SU-DHL-6 (cell line): ENCODE data around the gene CLEC16A.

Experiments
- H2AFZ ChIP-seq: fragments of 200-600 bp; sonication (generic); 2 replicates; pipeline ENCODE4 v1.6.1; 2014; ENCODE audit warnings: low read depth, mild to moderate bottlenecking, moderate library complexity, mixed read lengths, antibody characterized with exemption, low read length; ENCODE audit not compliant: severe bottlenecking
- H3F3A ChIP-seq: fragments of 200-600 bp; shearing (Covaris generic); 2 replicates; pipeline ENCODE4 v1.6.0; 2016; ENCODE audit warnings: antibody characterized with exemption, mild to moderate bottlenecking; ENCODE audit not compliant: insufficient read depth
- H3K27ac ChIP-seq: fragments of 200-600 bp; sonication (generic); 2 replicates; pipeline ENCODE4 v1.5.1; 2016; ENCODE audit warnings: low read depth, mild to moderate bottlenecking, low read length, moderate library complexity, mixed read lengths
- H3K27me3 ChIP-seq: fragments of 200-600 bp; sonication (generic), shearing (Covaris generic); 2 replicates; pipeline ENCODE4 v1.6.0; 2014; ENCODE audit warnings: mild to moderate bottlenecking, low read length
- H3K36me3 ChIP-seq: fragments of 200-600 bp; sonication (generic); 2 replicates; pipeline ENCODE4 v1.6.1; 2014; ENCODE audit warnings: mild to moderate bottlenecking, low read length, mixed read lengths
- H3K4me2 ChIP-seq: fragments of 300-600, 200-600 bp; shearing (Covaris generic), sonication (generic); 2 replicates; pipeline ENCODE4 v1.6.0; 2014; ENCODE audit warnings: low read length, low read depth, mild to moderate bottlenecking; ENCODE audit not compliant: poor library complexity, severe bottlenecking
- H3K4me3 ChIP-seq: fragments of 200-600 bp; sonication (generic); 2 replicates; pipeline ENCODE4 v1.5.1; 2014; ENCODE audit warnings: antibody characterized with exemption, low read length, mild to moderate bottlenecking, mixed read lengths; ENCODE audit not compliant: insufficient read depth, poor library complexity, severe bottlenecking
- H3K79me2 ChIP-seq: fragments of 200-600 bp; sonication (generic); 2 replicates; pipeline ENCODE4 v1.6.1; 2014; ENCODE audit warnings: mild to moderate bottlenecking, low read length, moderate library complexity; ENCODE audit not compliant: insufficient read depth
- H3K9ac ChIP-seq: fragments of 200-600 bp; sonication (generic); 2 replicates; pipeline ENCODE4 v1.7.0; 2014; ENCODE audit warnings: mild to moderate bottlenecking, low read length
- H3K9me2 ChIP-seq: fragments of 200-600 bp; sonication (generic); replicated peaks from 2 replicates; pipeline ENCODE4 v1.6.1; 2014; ENCODE audit warnings: low read length; ENCODE audit not compliant: insufficient read depth
- H3K9me3 ChIP-seq: fragments of 200-600 bp; sonication (generic); 2 replicates; pipeline ENCODE4 v1.6.1; 2014; ENCODE audit warnings: low read length, mixed read lengths; ENCODE audit not compliant: insufficient read depth
- H4K20me1 ChIP-seq: fragments of 200-600 bp; sonication (generic); 2 replicates; pipeline ENCODE4 v1.6.1; 2014; ENCODE audit warnings: low read depth, mild to moderate bottlenecking, antibody characterized with exemption, low read length, moderate library complexity, mixed read lengths
- CTCF ChIP-seq: fragments of 200-600 bp; sonication (generic); IDR thresholded peaks from one replicate; pipeline ENCODE4 v1.5.1; 2017; ENCODE audit warnings: antibody characterized with exemption, mild to moderate bottlenecking, low read length, moderate library complexity; ENCODE audit not compliant: insufficient read depth, poor library complexity, severe bottlenecking
- EZH2phosphoT487 ChIP-seq: fragments of 200-600 bp; sonication (generic), shearing (Covaris generic); conservative IDR thresholded peaks from 2 replicates; pipeline ENCODE4 v1.6.1; 2018; ENCODE audit warnings: mild to moderate bottlenecking, antibody characterized with exemption, low read length, moderate library complexity, mixed read lengths

CLEC16A gene

DNA sequence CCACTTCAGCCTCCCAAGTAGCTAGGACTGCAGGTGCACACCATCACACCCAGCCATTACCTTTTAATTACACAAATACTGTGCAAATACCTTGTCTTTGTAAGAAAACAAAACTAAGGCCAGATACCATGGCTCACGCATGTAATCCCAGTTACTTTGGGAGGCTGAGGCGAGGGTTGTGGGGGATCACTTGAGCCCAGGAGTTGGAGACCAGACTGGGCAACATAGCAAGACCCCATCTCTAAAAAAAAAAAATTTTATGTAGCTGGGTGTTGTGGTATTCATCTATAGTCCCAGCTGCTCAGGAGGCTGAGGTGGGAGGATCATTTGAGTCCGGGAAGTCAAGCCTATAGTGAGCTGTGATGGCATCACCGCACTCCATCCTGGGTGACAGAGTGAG lies 151.6 kb downstream of the CLEC16A start:
- Histone ChIP-seq H3K9ac (no peak overlapping the region), H3K9me3 (no peaks in the 10 kb centered on the region), H3K27ac (no peak overlapping the region), H3K4me2 (no peak overlapping the region), H3F3A (no peaks in the 10 kb centered on the region), H4K20me1 (no peaks in the 10 kb centered on the region), H3K79me2 (no peaks in the 10 kb centered on the region), H3K27me3 (no peaks in the 10 kb centered on the region), H3K36me3 (no peaks in the 10 kb centered on the region), H3K9me2 (no peaks in the 10 kb centered on the region), H3K4me3 (no peak overlapping the region), H2AFZ (no peak overlapping the region)
- TF ChIP-seq EZH2phosphoT487 (no peak), CTCF (no peak)

DNA sequence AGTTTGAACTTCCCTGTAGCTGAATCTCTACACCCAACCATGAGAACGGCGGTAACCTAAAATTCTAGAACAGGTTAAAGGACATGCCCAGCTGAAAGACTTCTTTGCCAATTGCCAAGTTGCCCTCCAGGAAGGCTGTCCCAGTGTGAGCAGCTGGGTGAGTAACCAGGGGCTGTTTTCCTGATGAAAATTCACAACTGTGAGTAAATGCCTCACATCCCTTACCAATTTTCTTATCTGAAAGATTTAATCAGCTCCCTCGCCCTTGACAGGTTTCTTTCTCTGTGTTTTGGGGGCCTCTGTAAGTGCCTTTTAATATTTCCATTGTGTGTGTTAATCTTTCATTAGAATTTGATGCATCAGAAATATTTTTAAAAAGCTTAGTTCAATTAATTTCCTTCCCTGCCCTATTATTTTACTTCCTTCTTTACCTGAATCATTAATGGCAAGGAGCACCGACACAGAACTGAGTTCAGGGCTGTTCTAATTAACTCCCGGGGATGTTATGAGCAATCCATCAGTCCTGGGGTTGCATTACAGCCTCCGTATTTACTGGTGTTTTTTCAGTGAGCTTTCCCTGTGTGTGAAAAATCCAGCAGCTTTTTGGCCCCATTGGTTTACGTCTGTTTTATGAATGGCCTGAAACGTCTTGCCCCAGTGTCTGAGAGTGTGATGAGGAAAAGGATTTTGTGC lies 152.9 kb downstream of the CLEC16A start:
- H3K9ac ChIP-seq = no peak overlapping the region
- H3K9me2 ChIP-seq = no peaks in the 10 kb centered on the region
- H3K27ac ChIP-seq = no peak overlapping the region
- no peak overlapping the region for H3K4me3 ChIP-seq
- H4K20me1 ChIP-seq = no peaks in the 10 kb centered on the region
- no peaks in the 10 kb centered on the region for H3F3A ChIP-seq
- H3K36me3 ChIP-seq = no peaks in the 10 kb centered on the region
- H3K9me3 ChIP-seq = no peaks in the 10 kb centered on the region
- no peak overlapping the region for H3K4me2 ChIP-seq
- no peak overlapping the region for H2AFZ ChIP-seq
- TF ChIP-seq CTCF (no peak), EZH2phosphoT487 (no peak)
- no peaks in the 10 kb centered on the region for H3K27me3 ChIP-seq
- H3K79me2 ChIP-seq = no peaks in the 10 kb centered on the region

- no peak overlapping the region for H2AFZ ChIP-seq
- no peaks in the 10 kb centered on the region for H3K9me3 ChIP-seq
- no peak for TF ChIP-seq CTCF
- TF ChIP-seq EZH2phosphoT487 = no peak
- H3K9ac ChIP-seq = no peak overlapping the region
- no peaks in the 10 kb centered on the region for H3K9me2 ChIP-seq
- H3K79me2 ChIP-seq = no peaks in the 10 kb centered on the region
- H3K4me2 ChIP-seq = no peak overlapping the region
- no peaks in the 10 kb centered on the region for H3K36me3 ChIP-seq
- H3K27me3 ChIP-seq = no peaks in the 10 kb centered on the region
- no peak overlapping the region for H3K27ac ChIP-seq
- H4K20me1 ChIP-seq = no peaks in the 10 kb centered on the region
- H3K4me3 ChIP-seq = no peak overlapping the region
- H3F3A ChIP-seq = no peaks in the 10 kb centered on the region
Observed at GRCh38 chr16:11097787-11098167, 153.4 kb downstream of the CLEC16A start.
